ENCODE data around the gene TRAF2.

DNA sequence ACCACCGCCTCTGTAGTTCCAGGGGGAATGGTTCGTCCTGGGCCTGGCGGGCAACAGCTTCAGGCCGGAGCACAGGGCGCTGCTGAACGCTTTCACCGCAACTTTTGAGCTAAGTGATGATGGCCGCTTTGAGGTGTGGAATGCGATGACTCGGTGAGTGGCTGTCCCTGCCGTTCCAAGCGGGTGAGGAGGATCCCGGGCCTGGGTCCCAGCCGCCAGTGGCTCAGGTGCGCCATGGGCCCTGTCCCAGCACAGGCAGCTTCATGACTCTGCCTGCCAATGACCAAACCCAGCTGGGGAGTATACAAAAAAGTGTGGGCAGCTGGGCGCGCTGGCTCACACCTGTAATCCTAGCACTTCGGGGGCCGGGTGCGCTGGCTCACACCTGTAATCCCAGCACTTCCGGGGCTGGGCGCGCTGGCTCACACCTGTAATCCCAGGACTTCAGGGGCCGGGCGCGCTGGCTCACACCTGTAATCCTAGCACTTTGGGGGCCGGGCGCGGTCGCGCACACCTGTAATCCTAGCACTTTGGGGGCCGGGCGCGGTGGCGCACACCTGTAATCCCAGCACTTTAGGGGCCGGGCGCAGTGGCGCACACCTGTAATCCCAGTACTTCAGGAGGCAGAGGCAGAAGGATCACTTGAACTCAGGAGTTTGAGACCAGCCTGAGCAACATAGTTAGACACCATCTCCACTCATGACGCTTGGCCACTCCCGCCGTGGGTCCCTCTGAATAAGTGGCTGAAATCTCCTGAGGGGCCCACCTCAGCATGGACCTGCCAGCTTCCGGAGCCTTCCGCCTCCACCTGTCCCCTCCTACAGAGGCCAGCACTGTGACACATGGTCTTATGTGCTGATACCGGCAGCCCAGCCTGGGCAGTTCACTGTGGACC is 66.8 kb downstream of the TRAF2 start:
- TF ChIP-seq CEBPB (IDR thresholded peaks at IDR 0.05) (no peak), RAD21 (conservative IDR thresholded peaks at IDR 0.05 in 1 of 2, IDR thresholded peaks at IDR 0.05 in 1 of 2) (no peak), PHF8 (IDR thresholded peaks at IDR 0.05; ENCODE audit: borderline replicate concordance, low read depth) (no peak), JUN (IDR thresholded peaks at IDR 0.05) (no peak), RCOR1 (IDR thresholded peaks at IDR 0.05; ENCODE audit: low read depth, low read length) (no peak), EP300 (IDR thresholded peaks at IDR 0.05) (no peak), NFE2L2 (conservative IDR thresholded peaks at IDR 0.05; ENCODE audit: low read length) (no peak), POLR2A (IDR thresholded peaks at IDR 0.05; ENCODE audit: low read length) (no peak), CBX8 (IDR thresholded peaks at IDR 0.05) (no peak), MYC (IDR thresholded peaks at IDR 0.05; ENCODE audit: borderline replicate concordance, low read length) (no peak)
- TF ChIP-seq, protein P1, sequence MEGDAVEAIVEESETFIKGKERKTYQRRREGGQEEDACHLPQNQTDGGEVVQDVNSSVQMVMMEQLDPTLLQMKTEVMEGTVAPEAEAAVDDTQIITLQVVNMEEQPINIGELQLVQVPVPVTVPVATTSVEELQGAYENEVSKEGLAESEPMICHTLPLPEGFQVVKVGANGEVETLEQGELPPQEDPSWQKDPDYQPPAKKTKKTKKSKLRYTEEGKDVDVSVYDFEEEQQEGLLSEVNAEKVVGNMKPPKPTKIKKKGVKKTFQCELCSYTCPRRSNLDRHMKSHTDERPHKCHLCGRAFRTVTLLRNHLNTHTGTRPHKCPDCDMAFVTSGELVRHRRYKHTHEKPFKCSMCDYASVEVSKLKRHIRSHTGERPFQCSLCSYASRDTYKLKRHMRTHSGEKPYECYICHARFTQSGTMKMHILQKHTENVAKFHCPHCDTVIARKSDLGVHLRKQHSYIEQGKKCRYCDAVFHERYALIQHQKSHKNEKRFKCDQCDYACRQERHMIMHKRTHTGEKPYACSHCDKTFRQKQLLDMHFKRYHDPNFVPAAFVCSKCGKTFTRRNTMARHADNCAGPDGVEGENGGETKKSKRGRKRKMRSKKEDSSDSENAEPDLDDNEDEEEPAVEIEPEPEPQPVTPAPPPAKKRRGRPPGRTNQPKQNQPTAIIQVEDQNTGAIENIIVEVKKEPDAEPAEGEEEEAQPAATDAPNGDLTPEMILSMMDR (IDR thresholded peaks at IDR 0.05): no peak
- TF ChIP-seq, protein P2, sequence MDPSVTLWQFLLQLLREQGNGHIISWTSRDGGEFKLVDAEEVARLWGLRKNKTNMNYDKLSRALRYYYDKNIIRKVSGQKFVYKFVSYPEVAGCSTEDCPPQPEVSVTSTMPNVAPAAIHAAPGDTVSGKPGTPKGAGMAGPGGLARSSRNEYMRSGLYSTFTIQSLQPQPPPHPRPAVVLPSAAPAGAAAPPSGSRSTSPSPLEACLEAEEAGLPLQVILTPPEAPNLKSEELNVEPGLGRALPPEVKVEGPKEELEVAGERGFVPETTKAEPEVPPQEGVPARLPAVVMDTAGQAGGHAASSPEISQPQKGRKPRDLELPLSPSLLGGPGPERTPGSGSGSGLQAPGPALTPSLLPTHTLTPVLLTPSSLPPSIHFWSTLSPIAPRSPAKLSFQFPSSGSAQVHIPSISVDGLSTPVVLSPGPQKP (IDR thresholded peaks at IDR 0.05; ENCODE audit: low read depth, low read length): no peak
- TF ChIP-seq, protein P3, sequence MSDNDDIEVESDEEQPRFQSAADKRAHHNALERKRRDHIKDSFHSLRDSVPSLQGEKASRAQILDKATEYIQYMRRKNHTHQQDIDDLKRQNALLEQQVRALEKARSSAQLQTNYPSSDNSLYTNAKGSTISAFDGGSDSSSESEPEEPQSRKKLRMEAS (IDR thresholded peaks at IDR 0.05): no peak
